8988T (cell line): Measurements from ENCODE around the gene SERPINA6.
"Not testable (repeated sequence)": the region's sequence is repeated elsewhere in the genome, so short reads cannot be mapped to it uniquely, and the experiment has no call there.

ENCODE experiments used
- DNase-seq: peaks from one replicate; pipeline ENCODE4 v3.0.0; 2011

The SERPINA6 gene, protein sequence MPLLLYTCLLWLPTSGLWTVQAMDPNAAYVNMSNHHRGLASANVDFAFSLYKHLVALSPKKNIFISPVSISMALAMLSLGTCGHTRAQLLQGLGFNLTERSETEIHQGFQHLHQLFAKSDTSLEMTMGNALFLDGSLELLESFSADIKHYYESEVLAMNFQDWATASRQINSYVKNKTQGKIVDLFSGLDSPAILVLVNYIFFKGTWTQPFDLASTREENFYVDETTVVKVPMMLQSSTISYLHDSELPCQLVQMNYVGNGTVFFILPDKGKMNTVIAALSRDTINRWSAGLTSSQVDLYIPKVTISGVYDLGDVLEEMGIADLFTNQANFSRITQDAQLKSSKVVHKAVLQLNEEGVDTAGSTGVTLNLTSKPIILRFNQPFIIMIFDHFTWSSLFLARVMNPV

DNA sequence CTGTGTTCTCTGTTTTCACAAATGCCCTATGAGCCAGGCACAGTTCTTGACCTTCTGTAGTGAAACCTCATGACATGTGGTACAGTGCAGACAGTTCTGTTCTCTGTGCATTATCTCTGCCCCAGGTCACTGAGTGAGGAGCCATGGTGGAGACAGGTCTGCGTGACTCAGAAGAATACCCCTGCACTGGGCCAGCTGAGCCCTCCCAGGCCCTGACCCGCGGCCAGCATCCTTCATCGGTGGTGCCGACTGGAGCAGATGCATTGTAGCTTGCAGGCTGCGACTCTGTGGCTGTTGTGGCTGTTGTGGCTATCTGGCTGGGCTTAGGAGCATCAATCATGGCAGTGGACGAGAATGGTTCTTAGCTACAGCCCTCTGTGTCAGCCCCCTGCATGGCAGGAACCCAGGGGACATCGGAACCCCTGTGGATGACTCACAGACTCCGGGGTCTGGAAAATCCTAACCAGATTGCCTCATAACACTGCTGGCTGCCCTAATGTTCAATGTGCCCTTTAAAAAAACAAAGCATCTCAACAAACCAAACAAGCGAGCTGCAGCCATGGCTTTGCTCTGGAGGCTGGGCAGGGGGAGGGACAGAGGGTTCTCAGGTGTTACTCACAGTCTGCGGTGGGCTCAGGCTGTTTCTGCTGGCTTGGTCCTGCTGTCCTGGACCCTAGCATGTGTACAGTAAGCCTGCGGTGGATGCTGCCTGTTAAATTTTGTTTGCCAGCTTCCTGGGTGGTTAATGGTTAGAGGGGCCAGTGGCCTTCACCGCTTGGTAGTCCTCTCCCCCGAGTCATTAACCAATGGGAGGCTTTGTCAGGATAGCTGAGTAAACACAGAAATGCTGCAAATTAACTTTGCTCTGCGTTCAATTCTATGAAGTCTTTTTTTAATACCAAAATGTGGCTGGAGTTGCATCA, at the start of gene SERPINA6:
Gene SERPINA6 (minus strand): TSS at position 689 of the 923 bp plus-strand sequence. CDS start 8,688 bp downstream, outside the sequence.
- no peak for DNase-seq

DNA sequence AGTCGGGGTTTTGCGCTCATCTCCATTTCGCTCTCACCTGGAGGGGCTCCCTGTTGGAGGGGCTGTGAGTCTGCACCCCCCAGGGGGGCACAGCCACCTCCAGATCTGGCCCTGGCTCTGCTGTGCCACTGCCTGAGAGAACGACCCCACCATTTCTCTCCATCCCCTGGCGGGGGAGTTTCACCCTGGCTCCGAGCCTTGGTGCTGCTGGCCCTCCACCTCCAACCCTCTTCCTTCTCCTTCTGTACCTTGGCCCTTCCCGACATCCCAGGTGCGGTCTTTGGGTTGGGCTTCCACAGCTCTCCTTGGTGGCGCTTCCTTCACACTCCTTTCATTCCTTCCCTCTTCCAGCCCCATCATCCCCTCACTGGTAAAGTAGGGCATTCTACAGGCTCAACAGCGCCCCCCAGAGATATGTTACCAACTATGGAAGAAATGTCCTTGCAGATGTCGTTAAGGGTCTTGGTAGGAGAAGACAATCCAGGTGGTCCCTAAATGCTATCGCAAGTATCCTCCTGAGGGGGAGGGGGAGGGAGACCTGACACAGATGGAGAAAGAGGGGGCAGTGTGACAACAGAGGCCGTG, 49.0 kb upstream of the SERPINA6 start:
- no peak for DNase-seq

DNA sequence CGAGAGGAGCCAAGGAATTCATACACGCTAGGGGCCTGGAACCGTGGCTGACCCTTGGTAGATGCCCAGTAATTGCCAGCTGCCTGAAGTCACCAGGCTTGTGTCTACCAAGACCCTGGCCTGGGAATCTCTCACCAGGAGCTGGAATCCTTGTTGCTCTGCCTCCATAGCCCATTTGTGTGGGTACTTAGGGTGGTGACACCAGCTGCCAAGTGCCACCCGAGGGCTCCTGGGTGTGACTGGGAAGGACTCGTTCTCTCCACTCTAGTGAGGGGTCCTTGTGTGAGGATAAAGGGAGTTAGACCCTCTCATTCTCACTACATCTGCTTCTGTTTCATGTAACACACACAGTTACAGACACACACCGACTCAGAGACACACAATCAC, 47.4 kb upstream of the SERPINA6 start:
- DNase-seq, result no peak

DNA sequence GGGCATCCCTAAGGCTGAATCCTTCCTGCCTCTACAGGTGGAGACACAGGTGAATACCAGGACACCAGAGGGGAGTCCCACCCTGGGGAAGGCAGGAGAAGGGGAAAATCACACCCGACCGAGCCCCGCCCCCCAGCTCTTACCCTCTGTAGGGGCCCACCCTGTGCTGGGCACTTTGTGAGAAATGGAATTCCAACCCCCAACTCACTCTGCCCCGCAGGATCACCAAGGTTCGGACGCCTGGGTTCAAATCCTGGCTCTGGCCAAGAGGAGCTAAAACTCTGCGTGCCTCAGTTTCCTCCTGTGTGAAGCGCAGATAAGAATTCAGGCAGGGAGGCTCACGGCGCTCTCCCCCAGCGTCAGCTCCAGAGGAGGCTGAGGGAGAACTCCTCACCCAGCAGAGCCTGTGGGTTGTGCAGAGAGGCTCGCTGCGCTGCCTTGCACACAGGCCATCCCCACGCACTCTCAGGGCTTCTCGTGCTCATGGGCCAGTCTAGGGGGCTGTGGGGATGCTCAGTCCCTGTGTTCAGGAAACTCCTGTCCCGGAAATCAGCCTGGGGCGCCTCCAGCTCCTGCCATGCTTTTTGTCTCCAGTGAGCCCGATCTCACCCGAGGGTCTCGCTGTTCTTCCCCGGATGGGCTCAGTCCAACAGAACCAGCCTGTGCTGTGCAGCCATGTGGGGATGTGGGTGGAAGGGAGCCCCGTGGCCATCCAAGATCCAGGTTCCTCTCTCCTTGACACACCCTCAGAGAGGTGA, 46.8 kb upstream of the SERPINA6 start:
- DNase-seq, result not testable (repeated sequence)

DNA sequence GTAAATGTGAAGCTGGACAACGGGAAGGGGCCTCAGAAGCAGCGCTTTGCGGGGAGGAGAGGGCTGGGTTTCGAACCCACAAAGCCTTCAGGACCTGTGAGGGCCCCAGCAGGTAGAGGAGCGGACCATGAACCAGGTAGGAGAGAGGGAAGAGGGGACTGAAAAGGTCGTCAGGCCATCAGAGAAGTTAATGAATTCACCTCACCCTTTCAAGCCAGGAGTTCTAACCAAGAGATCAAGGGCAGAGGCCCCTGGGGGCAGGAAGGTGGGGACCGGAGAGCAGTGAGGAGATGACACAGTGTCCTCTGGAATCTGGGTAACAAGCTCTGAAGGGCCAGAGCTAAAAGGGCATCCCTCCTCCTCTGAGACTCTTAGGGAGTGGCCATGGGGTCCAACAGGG, 45.8 kb upstream of the SERPINA6 start:
- no peak for DNase-seq

DNA sequence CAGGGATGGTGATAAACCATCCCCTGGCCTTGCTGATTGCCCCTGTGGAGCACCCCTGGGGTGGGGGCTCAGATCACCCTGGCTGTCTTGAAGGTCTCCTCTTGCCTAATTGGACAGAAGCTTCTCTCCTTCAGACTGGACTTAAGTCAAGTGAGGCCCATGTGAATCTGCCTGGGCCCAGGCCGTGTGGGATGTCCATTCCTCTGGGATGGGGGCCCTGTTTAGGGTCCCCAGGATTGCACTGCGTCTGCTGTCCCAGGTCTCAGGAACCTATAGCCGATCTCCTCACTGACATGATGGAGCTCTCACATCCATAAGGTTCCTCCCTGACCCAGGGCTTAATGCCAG, 45.1 kb upstream of the SERPINA6 start:
- DNase-seq, result no peak

DNA sequence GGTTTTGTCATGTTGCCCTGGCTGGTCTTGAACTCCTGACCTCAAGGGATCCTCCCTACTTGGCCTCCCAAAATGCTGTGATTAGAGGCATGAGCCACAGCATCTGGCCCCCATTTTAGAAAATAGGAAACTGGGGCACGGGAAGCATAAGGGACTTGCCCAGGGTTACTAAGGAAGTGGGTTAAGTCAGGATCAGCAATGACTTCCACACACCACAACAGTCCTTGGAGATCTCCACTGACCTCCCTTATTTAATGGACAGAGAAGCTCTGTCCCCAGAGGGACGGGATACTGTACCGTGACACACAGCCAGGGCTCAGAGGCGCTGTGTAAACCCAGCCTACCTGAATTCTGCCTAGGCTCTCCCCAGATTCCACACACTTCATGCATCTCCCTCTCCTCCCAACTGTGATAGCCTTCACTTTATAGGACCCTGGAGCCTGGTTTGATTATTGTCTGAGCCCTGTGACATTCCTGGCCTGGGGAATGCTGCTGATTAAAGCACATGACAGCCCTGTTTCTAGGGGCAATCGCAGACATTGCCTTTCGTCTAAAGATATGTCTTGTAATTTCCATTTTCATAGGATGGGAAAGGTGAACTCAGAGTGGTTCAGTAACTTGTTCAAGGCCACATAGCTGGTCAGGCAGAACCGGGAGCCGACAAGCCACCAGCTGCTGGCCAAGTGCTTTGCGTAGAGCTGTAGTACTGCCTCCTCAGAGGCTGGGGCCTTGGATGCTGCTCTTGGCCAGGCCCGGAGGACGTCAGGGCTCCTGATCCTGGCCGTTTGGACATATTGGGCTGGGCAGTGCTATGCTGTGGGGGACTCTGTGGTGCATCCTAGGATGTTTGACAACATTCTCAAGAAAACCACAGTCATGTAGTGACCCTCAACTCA, 44.5 kb upstream of the SERPINA6 start:
- DNase-seq, result no peak

DNA sequence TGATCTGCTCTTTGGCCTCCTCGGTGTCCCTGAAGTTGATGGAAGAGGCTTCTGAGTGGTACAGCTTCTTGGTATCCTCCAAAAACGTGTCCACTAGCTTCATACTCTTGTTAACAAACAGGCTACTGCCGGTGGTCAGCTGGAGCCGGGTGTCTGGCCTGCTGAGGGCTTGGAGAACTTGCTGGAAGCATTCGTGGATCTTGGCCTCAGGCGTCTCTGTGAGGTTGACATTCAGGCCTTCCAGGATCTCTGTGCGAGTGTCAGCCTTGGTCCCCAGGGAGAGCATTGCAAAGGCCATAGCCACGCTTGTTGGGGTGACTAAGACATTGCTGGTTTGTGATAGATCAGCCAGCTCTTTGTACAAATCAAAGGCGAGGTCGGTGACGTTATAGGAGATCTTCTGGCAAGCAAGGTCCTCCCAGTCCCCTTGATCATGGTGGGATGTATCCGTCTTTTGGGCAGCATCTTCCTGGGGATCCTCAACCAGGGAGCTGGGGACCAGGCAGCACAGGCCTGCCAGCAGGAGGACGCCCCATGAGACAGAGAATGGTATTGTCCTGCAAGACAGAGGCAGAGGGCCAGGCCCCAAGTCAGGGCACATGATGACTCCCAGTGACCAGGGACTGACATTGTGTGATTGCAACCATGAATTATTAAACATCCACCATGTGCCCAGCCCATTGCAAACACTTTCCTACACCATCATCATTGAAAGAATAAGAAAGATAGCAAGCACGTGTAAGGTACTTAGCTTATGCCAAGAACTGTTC, 43.2 kb upstream of the SERPINA6 start, which contains the start of gene SERPINA2:
Gene SERPINA2 (minus strand): TSS at position 553 of the 770 bp plus-strand sequence.
- no peak for DNase-seq

DNA sequence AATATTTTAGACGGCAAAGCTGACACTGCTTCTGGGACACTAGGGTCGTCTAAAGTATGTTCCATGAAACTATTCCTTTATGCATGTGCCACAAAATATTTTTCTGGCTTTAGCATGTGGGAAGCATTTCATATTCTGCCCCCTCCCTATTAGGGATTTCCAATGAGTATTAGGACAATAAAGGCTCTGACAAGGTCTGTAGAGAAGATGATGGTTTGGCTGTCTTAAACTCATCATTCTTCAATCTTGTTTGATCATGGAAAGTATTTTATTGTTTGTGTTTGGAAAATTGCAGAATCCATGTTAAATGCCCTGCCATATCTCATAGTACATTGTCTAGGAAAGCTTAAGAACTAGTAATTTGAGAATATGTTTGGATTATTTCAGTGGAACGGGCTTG, 42.5 kb upstream of the SERPINA6 start:
- no peak for DNase-seq

DNA sequence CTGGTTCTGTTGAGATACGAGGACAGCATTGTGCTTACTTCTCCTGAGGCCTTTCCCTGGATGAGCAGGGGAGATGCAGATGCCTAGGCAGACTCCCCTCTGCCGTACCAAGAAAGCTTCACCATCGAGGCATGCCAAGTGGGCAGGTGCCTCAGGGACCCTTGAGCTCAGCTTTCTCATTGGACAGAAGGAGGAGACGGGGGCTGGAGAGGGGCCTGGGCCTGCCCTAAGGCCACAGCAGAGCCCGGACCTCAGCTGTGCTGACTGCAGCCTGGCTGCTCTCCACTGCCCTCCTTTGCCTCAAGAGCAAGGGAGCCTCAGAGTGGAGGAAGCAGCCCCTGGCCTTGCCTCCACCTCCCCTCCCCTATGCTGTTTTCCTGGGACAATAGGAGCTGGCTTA, 41.8 kb upstream of the SERPINA6 start:
- DNase-seq, result no peak

DNA sequence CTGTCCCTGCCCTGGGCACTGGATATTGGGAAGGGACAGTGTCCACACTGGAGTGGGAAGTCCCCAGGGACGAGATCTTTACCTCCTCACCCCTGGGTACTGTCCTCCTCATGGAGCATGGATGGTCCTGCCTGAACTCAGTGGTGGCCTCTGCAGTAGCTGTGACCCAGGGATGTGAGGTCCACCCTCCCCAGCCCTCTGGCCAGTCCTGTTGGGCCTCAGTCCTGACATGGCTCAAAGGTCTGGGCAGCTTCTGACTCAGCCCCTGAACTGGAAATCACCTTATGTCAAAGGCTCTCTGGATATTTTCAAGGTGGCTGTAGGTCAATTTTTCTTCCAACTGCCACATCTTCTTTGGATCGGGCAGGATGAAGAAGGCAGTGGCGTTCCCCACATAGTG, 40.9 kb upstream of the SERPINA6 start:
- no peak for DNase-seq

DNA sequence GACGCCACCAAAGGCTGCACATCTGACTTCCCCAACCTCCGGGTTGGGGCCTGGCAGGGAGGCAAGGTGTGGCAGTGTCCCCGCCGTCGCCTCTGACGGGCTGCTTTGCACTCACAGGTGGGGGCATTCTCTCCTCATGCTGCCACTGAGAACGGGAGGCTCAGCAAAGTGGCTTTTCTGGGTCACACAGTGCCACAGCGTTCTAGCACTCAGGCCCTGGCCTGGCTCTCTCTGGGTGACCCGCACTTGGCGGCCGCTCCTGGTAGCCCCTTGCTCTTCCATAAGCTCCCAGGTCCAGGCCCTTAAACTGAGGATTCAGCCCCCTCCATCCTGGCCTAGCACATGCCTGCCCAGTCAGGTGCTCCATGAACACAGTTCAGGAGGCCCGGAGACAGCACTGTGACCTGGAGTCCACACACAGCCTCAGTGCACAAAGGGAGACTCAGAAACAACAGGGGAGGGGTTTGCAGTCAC, 40.1 kb upstream of the SERPINA6 start:
- DNase-seq, result no peak

DNA sequence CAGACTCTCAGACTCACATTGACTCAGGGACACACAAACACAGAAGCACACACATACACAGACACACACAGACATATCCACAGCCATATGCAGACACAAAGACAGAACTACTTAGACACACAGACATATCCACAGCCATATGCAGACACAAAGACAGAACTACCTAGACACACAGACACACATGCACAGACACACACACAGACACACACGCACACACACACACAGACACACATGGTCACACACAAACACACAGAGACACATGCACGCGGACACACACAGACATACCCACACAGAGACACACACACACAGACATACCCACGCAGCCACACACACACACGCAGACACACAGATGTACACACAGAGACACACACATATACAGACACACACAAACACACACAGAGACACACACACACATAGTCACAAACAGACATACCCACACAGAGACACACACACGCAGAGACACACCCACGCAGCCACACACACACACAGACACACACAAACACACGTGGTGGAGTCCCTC, 39.5 kb upstream of the SERPINA6 start:
- no peak for DNase-seq

DNA sequence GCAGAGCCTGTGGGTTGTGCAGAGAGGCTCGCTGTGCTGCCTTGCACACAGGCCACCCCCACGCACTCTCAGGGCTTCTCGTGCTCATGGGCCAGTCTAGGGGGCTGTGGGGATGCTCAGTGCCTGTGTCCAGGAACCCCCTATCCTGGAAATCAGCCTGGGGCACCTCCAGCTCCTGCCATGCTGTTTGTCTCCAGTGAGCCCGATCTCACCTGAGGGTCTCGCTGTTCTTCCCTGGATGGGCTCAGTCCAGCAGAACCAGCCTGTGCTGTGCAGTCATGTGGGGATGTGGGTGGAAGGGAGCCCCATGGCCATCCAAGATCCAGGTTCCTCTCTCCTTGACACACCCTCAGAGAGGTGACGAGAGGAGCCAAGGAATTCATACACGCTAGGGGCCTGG, 38.5 kb upstream of the SERPINA6 start:
- DNase-seq, result no peak

DNA sequence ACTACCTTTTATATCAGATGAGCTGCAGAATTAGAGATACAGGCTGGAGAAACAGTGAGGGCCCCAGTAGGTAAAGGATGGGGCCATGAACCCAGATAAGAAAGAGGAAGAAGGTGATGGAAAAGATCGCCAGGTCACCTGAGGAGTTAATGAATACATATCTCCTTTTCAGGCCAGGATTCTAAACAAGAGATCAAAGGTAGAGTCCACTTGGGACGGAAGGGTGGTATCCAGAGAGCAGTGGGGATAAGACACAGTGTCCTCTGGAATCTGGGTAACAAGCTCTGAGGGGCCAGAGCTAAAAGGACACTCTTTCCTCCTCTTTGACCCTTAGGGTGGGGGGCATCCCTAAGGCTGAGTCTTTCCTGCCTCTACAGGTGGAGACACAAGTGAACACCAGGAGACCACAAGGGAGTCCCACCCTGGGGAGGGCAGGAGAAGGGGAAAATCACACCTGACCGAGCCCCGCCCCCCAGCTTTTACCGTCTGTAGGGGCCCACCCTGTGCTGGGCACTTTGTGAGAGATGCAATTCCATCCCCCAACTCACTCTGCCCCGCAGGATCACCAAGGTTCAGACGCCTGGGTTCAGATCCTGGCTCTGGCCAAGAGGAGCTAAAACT, 37.9 kb upstream of the SERPINA6 start:
- DNase-seq, result no peak

DNA sequence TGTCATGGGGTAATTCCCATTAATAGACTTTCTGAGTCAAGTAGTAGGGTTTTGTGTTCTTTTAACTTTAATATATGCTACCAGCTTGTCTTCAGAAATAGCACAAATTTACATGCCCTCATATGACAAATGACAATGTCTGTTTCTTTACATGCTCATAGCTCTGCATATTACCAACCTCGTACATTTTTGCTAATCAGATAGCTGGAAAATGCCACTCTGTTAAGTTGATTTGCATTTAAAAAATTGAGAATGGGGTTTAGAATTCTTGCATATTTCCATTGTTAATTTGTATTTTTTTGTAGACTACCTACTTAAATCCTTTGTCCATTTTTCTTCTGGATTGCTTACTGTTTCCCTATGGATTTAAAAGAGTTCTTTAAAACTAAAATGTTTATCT, 34.0 kb upstream of the SERPINA6 start:
- no peak for DNase-seq

DNA sequence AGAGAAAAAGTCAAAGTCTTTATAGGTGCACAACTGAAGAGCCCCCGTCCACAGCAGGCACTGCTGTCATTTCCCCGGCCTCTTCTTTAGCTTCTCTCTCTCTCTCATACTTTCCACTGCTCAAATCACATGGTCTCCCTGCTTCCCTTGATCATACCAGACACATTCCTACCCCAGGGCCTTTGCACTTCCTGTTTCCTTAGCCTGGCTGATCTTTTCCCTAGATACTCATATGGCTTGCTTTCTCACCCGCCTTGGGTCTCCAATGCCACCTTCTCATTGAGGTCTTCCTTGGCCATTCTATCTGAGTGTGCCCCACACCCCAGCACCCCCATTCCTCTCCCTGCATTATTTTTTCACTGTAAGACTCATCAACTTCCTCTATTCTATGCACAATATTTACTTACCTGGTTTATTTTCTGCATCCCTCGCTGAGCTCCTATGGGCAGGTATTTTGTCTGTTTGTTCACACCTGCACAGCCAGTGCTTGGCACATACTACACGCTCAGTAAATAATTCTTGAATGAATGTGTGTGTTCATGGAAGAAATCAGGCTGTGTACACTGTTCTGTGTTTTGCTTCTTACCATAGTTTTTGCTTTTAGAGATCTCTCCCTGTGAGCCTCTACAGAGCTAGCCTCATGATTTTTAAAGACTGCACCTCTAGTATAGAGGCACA, 33.4 kb upstream of the SERPINA6 start:
- no peak for DNase-seq

DNA sequence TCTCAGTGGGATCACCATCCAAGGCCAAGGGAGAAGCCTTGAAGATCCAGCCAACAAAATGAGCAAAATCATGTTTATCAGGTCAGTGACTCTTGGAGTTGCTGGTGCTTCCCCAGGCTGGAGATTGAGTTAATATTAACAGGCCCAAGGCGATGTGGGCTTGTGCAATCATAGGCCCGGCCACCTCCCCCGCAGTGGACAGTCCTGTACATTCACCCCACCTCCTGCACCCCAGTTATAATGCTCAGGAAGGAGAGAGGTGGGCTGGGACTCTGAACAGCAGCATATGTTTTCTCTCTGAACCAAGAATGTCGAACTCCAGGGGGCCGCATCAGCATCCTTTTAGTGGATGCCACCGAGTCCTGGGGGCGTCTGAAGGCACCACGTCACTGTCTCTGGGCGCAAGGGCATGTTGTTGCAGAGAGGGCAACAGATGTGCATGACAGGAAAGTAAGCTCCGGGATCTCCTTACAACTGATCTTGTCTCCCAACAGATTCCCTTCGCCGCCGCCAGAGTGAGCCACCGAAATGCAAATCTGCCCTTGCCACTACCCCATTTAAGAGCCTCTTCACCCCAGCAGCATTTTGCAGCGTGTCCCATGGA, 32.2 kb upstream of the SERPINA6 start:
- DNase-seq, result no peak

DNA sequence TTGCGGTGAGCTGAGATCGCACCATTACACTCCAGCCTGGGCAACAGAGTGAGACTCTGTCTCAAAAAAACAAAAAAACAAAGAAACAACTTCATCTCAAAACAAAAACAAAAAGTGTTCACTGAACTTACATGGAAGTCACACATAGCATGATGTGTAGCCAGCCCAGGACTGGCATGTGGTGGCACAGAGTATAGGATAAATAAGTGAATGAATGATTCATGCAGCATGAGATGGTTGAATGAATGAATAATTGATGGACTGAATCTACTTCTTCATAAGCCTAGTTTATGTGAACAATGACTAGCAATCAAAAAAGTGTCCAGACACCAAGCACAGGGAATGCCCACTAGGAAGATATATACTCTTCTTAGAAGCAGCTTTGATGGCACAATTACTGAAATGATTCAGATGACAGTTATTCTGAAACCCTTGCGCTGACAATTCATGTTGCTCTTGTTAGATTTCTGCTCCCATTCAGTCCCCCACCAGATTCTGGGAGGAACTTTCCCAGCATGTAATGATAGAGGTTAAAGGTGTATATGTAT, 31.6 kb upstream of the SERPINA6 start:
- no peak for DNase-seq
